K562 (cell line): Measurements from ENCODE around the gene SHC1. TPM values are rescaled to one million over a fixed set of nuclear protein-coding genes. Genes with fewer than 3 reads are reported as not detected.

Source experiments
- ARID2 ChIP-seq: fragments of 450-650 bp; IDR thresholded peaks from 2 replicates; pipeline ENCODE4 v1.6.1; 2017; ENCODE audit warnings: antibody characterized with exemption, mild to moderate bottlenecking
- CHD4 ChIP-seq: fragments of 200-600 bp; sonication (generic); IDR thresholded peaks from 3 replicates; pipeline ENCODE4 v1.6.1; 2012; ENCODE audit warnings: low read depth, mild to moderate bottlenecking, mixed read lengths, low read length, inconsistent platforms; ENCODE audit not compliant: insufficient read depth, insufficient replicate concordance, poor library complexity, severe bottlenecking
- HDGF ChIP-seq: fragments of 450-650 bp; IDR thresholded peaks from 2 replicates; pipeline ENCODE4 v1.6.1; 2016
- PHTF2 ChIP-seq: fragments of 250-450 bp; sonication (Bioruptor Pico); IDR thresholded peaks from 2 replicates; pipeline ENCODE4 v1.5.0; 2021; ENCODE audit warnings: mild to moderate bottlenecking
- POLR2AphosphoS5 ChIP-seq: IDR thresholded peaks from 2 replicates; pipeline ENCODE4 v1.6.1; 2011; ENCODE audit warnings: mild to moderate bottlenecking, low read depth, low read length, moderate library complexity; ENCODE audit not compliant: control insufficient read depth, insufficient read depth
- POLR3A ChIP-seq: IDR thresholded peaks from 2 replicates; pipeline ENCODE4 v1.6.1; 2011; ENCODE audit warnings: borderline replicate concordance, mild to moderate bottlenecking, moderate library complexity; ENCODE audit not compliant: insufficient read length, insufficient read depth; ENCODE audit errors: extremely low read depth
- SMAD4 ChIP-seq: fragments of 250-450 bp; sonication (Bioruptor Pico); conservative IDR thresholded peaks from 2 replicates; pipeline ENCODE4 v1.8.0; 2021; ENCODE audit warnings: inconsistent platforms, mild to moderate bottlenecking, moderate library complexity
- SOX6 ChIP-seq: fragments of 450-650 bp; IDR thresholded peaks from 2 replicates; pipeline ENCODE4 v1.6.1; 2014; ENCODE audit warnings: mild to moderate bottlenecking
- SPI1 ChIP-seq: IDR thresholded peaks from 2 replicates; pipeline ENCODE4 v1.6.1; 2011; ENCODE audit warnings: low read depth, low read length, control low read depth, borderline replicate concordance
- THRAP3 ChIP-seq: fragments of 450-650 bp; IDR thresholded peaks from 2 replicates; pipeline ENCODE4 v1.6.1; 2016; ENCODE audit warnings: mild to moderate bottlenecking, inconsistent platforms, borderline replicate concordance
- ZBTB1 ChIP-seq: sonication (generic); formaldehyde crosslinking; IDR thresholded peaks from 2 replicates; pipeline ENCODE4 v1.8.1; 2023; ENCODE audit warnings: missing genetic modification reagents, low read depth, mild to moderate bottlenecking, borderline replicate concordance
- ZKSCAN8 ChIP-seq: fragments of 200-800 bp; sonication (Bioruptor generic); IDR thresholded peaks from 2 replicates; pipeline ENCODE4 v1.6.1; 2016; ENCODE audit warnings: missing genetic modification characterization, missing compliant biosample characterization
- polyA plus RNA-seq, 8 experiments: library from polyadenylated mRNA; depleted of rRNA in 4 of 8; stranded (reverse) in 5 of 8; unstranded in 3 of 8; fragments of >200 nt; fragmentation: Nextera tagmentation in 2 of 8; fragmentation: Illumina TruSeq in 1 of 8; extraction: Ambion mirVana in 2 of 8; extraction: Trizol in 1 of 8; gene quantifications; 2 replicates each; pipeline versions ENCODE4 v1.2.1 to v1.2.3, GENCODE V29; 2011 to 2014; ENCODE audit warnings: inconsistent platforms in 1 of 8, missing spikeins in 1 of 8
- total RNA-seq, 7 experiments: library from RNA; depleted of rRNA in 6 of 7; stranded (reverse); fragments of >200 nt in 6 of 7; fragmentation: Illumina TruSeq in 2 of 7; extraction: Trizol in 2 of 7; gene quantifications; 2 replicates each; pipeline versions ENCODE4 v1.2.1 to v1.2.3, GENCODE V29; 2011 to 2021; ENCODE audit warnings: low replicate concordance in 1 of 7
- TF ChIP-seq, protein P1 (sequence below): sonication (generic); formaldehyde crosslinking; IDR thresholded peaks from 2 replicates; pipeline ENCODE4 v1.8.0; 2022; ENCODE audit warnings: mild to moderate bottlenecking, missing genetic modification reagents
- TF ChIP-seq, protein P2 (sequence below), 2 experiments: fragments of 450-650 bp; IDR thresholded peaks; 2 replicates each; pipeline ENCODE4 v1.6.1; 2016; ENCODE audit warnings: mild to moderate bottlenecking in 2 of 2, borderline replicate concordance in 1 of 2, low read depth in 1 of 2, moderate library complexity in 1 of 2

Gene SHC1
- total and polyA plus RNA-seq, 9 of the 15 experiments (the other 6 are each of a cell fraction or from before 2014, with no cell fraction given), result 4.1 to 113 (median 51.9) TPM

- TF ChIP-seq, protein P1, sequence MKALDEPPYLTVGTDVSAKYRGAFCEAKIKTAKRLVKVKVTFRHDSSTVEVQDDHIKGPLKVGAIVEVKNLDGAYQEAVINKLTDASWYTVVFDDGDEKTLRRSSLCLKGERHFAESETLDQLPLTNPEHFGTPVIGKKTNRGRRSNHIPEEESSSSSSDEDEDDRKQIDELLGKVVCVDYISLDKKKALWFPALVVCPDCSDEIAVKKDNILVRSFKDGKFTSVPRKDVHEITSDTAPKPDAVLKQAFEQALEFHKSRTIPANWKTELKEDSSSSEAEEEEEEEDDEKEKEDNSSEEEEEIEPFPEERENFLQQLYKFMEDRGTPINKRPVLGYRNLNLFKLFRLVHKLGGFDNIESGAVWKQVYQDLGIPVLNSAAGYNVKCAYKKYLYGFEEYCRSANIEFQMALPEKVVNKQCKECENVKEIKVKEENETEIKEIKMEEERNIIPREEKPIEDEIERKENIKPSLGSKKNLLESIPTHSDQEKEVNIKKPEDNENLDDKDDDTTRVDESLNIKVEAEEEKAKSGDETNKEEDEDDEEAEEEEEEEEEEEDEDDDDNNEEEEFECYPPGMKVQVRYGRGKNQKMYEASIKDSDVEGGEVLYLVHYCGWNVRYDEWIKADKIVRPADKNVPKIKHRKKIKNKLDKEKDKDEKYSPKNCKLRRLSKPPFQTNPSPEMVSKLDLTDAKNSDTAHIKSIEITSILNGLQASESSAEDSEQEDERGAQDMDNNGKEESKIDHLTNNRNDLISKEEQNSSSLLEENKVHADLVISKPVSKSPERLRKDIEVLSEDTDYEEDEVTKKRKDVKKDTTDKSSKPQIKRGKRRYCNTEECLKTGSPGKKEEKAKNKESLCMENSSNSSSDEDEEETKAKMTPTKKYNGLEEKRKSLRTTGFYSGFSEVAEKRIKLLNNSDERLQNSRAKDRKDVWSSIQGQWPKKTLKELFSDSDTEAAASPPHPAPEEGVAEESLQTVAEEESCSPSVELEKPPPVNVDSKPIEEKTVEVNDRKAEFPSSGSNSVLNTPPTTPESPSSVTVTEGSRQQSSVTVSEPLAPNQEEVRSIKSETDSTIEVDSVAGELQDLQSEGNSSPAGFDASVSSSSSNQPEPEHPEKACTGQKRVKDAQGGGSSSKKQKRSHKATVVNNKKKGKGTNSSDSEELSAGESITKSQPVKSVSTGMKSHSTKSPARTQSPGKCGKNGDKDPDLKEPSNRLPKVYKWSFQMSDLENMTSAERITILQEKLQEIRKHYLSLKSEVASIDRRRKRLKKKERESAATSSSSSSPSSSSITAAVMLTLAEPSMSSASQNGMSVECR, result no peak
- no peak for TF ChIP-seq ZBTB1 (CRISPR knock-in tag)
- TF ChIP-seq ARID2, result no peak
- TF ChIP-seq SOX6, result peak; percentile 44; the same call in 1 of the 2 replicates
- TF ChIP-seq SMAD4 (CRISPR knock-in tag), result peak; percentile 59; the same call in 1 of the 2 replicates
- peak; percentile 53; the same call in 1 of the 2 replicates for TF ChIP-seq THRAP3
- TF ChIP-seq PHTF2 (CRISPR knock-in tag), result no peak
- no peak for TF ChIP-seq ZKSCAN8 (CRISPR knock-in tag)
- peak; percentile 85 for TF ChIP-seq POLR2AphosphoS5
- no peak for TF ChIP-seq CHD4
- TF ChIP-seq, protein P2, sequence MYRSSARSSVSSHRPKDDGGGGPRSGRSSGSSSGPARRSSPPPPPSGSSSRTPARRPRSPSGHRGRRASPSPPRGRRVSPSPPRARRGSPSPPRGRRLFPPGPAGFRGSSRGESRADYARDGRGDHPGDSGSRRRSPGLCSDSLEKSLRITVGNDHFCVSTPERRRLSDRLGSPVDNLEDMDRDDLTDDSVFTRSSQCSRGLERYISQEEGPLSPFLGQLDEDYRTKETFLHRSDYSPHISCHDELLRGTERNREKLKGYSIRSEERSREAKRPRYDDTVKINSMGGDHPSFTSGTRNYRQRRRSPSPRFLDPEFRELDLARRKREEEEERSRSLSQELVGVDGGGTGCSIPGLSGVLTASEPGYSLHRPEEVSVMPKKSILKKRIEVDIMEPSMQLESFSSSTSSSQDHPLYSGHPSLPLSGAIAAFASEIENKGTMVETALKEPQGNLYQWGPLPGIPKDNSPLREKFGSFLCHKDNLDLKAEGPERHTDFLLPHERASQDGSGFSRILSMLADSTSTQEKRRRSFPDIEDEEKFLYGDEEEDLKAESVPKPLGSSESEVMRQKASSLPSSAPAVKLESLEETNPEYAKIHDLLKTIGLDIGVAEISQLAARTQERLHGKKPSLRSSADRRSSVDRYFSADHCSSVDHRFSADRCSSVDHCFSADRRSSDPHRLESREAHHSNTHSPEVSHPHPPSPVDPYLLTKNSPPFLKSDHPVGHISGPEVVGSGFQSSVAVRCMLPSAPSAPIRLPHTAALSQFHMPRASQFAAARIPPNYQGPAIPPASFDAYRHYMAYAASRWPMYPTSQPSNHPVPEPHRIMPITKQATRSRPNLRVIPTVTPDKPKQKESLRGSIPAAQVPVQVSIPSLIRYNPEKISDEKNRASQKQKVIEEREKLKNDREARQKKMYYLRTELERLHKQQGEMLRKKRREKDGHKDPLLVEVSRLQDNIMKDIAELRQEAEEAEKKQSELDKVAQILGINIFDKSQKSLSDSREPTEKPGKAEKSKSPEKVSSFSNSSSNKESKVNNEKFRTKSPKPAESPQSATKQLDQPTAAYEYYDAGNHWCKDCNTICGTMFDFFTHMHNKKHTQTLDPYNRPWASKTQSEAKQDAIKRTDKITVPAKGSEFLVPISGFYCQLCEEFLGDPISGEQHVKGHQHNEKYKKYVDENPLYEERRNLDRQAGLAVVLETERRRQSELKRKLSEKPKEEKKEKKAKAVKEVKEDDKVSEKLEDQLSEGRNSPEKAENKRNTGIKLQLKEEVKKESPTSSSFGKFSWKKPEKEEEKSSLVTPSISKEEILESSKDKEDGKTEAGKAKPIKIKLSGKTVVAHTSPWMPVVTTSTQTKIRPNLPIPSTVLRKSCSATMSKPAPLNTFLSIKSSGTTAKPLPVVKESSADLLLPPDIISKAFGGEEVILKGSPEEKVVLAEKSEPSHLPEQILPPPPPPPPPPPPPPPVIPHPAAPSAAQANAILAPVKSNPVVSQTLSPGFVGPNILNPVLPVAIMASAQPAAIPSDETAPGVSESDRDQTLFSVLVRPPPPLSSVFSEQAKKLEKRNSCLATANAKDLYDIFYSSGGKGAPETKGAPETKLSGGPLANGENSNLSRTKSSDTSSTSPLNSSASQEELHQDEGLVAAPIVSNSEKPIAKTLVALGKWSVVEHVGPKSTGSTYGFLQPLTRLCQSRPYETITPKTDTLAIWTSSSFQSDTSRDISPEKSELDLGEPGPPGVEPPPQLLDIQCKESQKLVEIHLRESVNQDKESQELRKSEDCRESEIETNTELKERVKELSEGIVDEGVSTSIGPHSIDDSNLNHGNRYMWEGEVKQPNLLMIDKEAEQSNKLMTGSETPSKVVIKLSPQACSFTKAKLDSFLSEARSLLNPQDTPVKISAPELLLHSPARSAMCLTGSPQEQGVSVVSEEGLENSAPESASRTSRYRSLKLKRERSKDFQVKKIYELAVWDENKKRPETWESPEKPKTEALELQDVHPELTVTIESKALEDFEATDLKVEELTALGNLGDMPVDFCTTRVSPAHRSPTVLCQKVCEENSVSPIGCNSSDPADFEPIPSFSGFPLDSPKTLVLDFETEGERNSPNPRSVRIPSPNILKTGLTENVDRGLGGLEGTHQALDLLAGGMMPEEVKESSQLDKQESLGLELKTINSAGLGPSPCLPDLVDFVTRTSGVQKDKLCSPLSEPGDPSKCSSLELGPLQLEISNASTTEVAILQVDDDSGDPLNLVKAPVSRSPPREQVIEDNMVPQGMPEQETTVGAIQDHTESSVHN (IDR thresholded peaks at IDR 0.05; ENCODE audit: borderline replicate concordance in 1 of 2, low read depth in 1 of 2), result peak in 1 of 2 experiments; percentile 56; a peak in 1 of 4 replicates
- peak; percentile 48; the same call in 1 of the 2 replicates for TF ChIP-seq HDGF
- no peak for TF ChIP-seq SPI1
- TF ChIP-seq POLR3A, result no peak
Observed at GRCh38 chr1:154973344-154974101, 3.0 kb upstream of the SHC1 start (continued).
